OCI-LY3 (cell line): ENCODE measurements around the gene CALHM4.

Source experiments
- EZH2phosphoT487 ChIP-seq: fragments of 200-600 bp; shearing (Covaris generic); IDR thresholded peaks from 2 replicates; pipeline ENCODE4 v1.6.1; 2018; ENCODE audit warnings: antibody characterized with exemption, mixed run types, low read depth
- TF ChIP-seq, protein P1 (sequence below): fragments of 200-600, 300-600 bp; sonication (generic); IDR thresholded peaks from 2 replicates; pipeline ENCODE4 v1.5.1; 2014; ENCODE audit warnings: antibody characterized with exemption, low read length, low read depth

DNA sequence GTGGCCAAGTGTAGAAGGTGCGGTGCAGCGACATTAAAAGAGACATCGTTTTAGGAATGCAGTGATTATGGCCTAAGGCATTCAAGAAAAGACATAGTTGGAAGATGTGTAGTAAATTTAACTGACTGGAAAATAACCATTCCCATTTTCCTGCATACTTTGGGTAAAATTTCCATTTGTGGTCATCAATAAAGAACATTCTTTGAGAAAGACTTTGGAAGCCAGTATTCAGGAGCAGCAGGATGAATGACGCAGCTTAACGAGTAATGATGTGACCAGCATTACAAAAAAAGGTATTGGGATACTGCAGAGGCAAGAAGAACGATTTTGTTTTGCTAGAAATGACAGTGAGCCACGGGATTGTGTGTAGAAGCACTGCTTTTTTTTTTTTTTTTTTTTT, 10.8 kb downstream of the CALHM4 start:
- TF ChIP-seq, protein P1, sequence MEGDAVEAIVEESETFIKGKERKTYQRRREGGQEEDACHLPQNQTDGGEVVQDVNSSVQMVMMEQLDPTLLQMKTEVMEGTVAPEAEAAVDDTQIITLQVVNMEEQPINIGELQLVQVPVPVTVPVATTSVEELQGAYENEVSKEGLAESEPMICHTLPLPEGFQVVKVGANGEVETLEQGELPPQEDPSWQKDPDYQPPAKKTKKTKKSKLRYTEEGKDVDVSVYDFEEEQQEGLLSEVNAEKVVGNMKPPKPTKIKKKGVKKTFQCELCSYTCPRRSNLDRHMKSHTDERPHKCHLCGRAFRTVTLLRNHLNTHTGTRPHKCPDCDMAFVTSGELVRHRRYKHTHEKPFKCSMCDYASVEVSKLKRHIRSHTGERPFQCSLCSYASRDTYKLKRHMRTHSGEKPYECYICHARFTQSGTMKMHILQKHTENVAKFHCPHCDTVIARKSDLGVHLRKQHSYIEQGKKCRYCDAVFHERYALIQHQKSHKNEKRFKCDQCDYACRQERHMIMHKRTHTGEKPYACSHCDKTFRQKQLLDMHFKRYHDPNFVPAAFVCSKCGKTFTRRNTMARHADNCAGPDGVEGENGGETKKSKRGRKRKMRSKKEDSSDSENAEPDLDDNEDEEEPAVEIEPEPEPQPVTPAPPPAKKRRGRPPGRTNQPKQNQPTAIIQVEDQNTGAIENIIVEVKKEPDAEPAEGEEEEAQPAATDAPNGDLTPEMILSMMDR, result no peak
- no peak for TF ChIP-seq EZH2phosphoT487
